Measurements from ENCODE around the gene STAC.

The STAC gene

GRCh38 chr3:36511791-36512486 lies 131.6 kb downstream of the STAC start:
- DNase-seq (ENCODE audit: low read depth in 2 of 2, low spot score in 1 of 2) = no peak

GRCh38 chr3:36512555-36512954 lies 132.3 kb downstream of the STAC start:
- DNase-seq (ENCODE audit: low read depth in 2 of 2, low spot score in 1 of 2) = no peak

- no peak for DNase-seq (ENCODE audit: low read depth in 2 of 2, low spot score in 1 of 2)
Observed at GRCh38 chr3:36514171-36514570, 133.9 kb downstream of the STAC start.

- DNase-seq (ENCODE audit: low read depth in 2 of 2, low spot score in 1 of 2) = no peak
Observed at GRCh38 chr3:36519682-36520081, 139.4 kb downstream of the STAC start.

DNA sequence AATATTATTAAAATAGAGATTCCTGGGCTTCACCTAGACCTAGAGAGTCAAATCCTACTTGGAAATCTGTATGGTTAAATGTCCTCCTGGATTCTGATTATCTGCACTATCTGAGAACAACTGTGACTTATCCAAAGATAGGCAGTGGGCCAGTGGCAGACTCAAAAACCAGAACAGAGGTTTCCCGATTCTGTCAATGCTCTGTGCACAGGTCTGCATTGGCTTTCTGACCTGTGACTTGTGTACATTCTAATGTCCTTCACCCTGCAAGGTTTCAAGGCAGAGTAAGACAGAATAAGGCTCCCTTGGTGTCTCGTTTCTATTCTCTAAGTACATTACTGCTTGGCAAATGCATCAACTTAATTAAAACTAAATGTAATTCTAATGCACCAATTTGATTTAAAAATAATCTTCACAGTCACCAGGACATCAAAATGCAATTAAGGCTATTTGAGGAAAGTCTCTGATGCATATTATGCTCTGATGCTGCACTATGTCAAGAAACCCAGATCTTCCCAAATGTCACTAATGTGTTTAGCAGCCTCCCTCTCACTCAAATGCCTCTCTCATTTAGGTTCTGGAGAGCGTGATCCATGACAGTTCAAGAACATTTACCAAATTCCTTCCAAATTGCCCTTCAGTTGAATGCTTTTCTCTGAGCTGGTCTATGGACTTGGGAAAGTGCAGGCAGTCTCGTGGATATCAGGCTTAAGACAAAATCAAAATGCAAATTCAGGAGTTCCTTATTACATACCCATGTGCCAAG lies 140.1 kb downstream of the STAC start:
- DNase-seq (ENCODE audit: low read depth in 2 of 2, low spot score in 1 of 2) = no peak

DNA sequence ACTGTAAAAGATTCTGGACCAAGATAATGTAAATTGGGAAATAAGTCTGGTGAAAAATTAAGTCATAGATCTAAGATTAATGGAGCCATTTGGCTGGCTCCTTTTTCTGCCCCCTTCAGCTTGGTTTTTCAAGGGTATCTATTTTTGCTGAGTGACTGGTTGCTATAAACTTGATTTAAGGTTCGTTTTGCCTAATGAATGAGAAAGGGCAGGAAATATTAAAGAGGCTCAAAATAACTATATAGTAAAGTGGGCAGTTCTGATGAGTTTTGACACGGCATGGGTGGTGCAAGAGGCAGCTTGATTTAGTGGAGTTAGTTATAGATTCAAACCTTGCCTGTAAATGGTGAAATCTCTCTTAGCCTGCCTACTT lies 140.7 kb downstream of the STAC start:
- no peak for DNase-seq (ENCODE audit: low read depth in 2 of 2, low spot score in 1 of 2)

DNA sequence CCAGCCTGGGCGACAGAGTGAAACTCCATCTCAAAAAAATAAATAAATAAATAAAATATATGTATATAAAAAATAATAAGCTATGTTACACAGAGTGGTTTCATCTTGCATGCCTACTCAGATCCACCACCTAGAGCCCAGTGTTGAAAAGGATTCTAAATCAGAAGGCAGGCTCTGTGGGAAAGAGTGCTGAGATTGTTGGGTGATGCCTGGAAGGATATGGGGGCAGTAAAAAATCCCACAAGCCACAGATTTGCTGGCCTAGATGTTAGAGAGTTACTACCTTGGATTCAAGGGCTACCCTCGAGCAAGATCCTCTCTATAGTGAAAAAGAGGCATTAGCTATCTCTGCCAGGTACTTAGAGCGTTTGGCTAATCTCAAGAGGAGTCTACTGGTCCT lies 144.3 kb downstream of the STAC start:
- DNase-seq (ENCODE audit: low read depth in 2 of 2, low spot score in 1 of 2) = no peak

GRCh38 chr3:36525115-36525801 lies 145.0 kb downstream of the STAC start:
- DNase-seq (ENCODE audit: low read depth in 2 of 2, low spot score in 1 of 2) = no peak

GRCh38 chr3:36538136-36538749 lies 157.9 kb downstream of the STAC start:
- no peak for DNase-seq (ENCODE audit: low read depth in 2 of 2, low spot score in 1 of 2)

GRCh38 chr3:36540888-36541518 lies 160.7 kb downstream of the STAC start:
- no peak for DNase-seq (ENCODE audit: low read depth in 2 of 2, low spot score in 1 of 2)

GRCh38 chr3:36542186-36542585 lies 161.9 kb downstream of the STAC start:
- no peak for DNase-seq (ENCODE audit: low read depth in 2 of 2, low spot score in 1 of 2)

DNA sequence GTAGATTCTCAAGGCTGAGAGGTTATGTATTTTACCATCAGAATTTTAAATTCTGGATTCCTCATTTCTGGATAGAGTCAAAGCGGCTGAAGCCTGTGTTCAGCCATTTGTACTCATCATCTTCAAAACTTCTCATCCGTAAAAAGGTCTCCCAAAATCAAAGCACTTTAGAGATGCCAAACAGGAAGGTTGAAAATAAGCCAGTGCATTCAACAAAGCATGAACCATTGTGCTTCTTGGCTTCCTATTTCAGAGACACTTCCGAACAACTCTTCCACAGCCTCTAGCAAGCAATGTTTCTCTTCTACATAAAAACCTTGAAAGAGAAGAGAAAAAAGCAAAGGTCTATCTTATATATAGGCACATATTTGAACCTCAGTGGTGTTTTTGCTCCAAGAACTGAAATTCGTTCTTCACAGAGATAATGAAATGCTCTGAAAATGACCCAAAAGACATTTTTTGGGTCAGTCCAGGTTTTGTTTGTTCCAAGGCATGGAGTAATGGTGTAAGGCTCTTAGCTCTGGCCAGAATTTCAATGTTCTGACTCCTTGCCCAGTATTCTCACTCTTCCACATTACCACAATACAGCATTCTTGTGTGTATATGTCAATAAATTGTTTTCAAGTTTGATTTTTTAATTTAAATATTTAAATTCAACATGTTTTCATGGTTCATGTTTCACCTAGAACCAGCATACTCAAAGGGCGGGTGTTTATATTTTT lies 163.1 kb downstream of the STAC start:
- no peak for DNase-seq (ENCODE audit: low read depth in 2 of 2, low spot score in 1 of 2)

- DNase-seq (ENCODE audit: low read depth in 2 of 2, low spot score in 1 of 2) = no peak
Observed at GRCh38 chr3:36546226-36546625, 165.9 kb downstream of the STAC start.

GRCh38 chr3:36548712-36549111 lies 168.4 kb downstream of the STAC start:
- DNase-seq (ENCODE audit: low read depth in 2 of 2, low spot score in 1 of 2) = no peak

DNA sequence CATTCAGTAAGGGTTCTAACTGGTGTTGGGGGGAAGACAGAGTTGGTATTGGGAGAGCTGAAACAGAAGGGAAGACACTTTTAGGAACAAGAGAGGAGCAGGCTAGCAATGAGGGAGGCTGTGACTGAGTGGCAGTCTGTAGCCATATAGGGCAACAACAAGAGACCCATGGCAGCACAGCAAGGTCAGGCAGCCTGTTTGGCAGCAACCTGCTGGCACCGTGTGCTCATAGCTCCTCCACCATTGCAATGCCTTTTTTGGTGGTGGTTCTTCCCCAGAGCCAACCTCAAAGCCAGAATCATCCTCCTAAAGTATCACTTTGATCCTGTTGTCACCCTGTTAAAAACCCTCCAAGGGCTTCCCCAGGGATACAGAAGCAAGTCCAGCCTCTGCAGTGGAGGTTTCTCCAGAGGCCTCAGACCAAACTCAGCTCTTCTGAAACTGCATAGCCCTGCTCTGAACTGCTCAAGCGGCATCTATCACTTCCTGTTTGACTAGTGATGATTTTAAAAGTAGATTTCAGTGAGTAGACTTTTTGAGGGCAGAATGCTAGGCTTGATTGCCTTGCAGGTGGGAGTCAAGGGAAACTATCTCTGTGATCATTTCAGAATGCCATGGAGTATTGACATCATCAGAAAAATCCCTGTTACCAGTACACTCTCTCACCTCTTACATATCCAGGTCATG lies 176.9 kb downstream of the STAC start:
- DNase-seq (ENCODE audit: low read depth in 2 of 2, low spot score in 1 of 2) = no peak

GRCh38 chr3:36557708-36558421 lies 177.6 kb downstream of the STAC start:
- DNase-seq (ENCODE audit: low read depth in 2 of 2, low spot score in 1 of 2) = no peak

DNA sequence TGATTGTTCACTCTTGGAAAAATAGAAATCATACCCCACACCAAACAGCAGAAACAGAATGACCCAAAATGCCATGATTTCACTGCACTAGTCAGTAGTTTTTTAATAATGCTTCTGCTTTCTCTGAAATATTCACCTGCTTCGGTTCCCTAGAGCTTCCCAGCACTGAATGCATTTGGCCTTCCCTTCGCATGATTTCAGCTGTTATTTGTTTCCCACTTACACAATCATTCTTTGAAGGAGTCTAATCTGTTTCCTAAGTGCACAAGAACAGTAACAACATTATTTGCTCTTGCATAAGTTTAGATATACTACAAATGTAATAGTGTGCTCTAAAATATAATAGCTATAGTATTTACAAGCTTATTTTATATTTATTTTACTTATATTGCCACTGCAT lies 178.7 kb downstream of the STAC start:
- no peak for DNase-seq (ENCODE audit: low read depth in 2 of 2, low spot score in 1 of 2)

DNA sequence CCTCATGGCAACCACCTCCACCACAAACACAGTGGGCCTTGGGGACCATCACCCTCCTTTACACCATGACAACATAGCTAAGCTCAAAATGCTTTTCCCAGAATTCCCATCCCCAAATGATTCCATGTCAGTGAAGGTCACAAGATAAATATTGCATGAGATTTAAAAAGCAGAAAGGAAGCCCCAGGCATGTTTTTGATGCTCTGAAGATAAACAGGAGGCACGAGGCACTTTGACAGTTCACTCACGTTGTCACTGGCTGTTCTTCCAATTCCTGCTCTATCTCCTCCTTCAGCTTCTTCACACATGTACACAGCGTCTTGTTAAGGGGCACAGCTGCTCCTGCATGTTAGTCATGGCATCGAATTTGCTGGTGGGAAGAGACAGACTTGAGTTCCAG lies 180.4 kb downstream of the STAC start:
- no peak for DNase-seq (ENCODE audit: low read depth in 2 of 2, low spot score in 1 of 2)

DNA sequence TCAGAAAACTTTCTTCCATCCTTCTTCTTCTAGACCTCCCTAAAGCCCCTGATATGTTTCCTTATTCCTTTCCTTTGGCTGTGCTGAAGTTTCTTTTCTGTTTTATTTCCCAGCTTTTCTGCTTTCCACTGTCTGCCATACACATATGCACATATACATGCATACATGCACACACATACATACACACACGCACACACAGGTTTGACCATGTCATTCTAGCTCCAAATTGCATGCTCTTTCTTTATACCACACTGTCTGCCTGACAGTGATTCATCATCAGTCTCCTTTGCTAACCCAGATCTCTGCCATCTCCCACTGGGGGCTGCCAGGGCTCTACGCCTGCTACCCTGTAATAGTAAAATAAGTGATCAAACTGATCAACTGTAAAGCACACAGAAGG lies 181.3 kb downstream of the STAC start:
- no peak for DNase-seq (ENCODE audit: low read depth in 2 of 2, low spot score in 1 of 2)

DNA sequence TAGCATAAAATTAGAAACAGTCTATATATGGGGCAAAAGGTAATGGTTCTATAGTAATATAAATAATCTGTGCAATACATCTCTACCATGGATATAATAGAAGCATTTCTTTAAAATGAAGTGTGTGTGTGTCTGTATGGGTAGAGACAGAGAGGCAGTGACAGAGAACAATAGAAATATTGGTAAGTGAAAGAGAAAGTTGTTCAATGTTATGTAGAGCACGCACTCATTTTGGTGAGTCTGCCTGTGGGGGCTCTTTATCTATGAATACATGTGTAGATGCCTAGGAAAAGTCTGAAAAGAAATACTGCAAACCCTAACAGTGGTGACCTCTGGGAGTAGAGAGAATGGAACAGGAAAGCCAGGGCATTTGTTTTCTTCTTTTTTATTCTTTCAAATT lies 182.6 kb downstream of the STAC start:
- DNase-seq (ENCODE audit: low read depth in 2 of 2, low spot score in 1 of 2) = no peak

Measured in stimulated activated CD8-positive, alpha-beta memory T cell treated with anti-CD3 and anti-CD28 coated beads, Interleukin-4, amount 100 ng/mL, for 4 hours (primary cell).